CD14-positive monocyte (primary cell): ENCODE results near the gene SLAMF7. TPM values are rescaled to one million over a fixed set of nuclear protein-coding genes. Genes with fewer than 3 reads are reported as not detected.
A peak's percentile ranks its signal among the peaks of the same experiment; 100 is the strongest.
"Not testable (repeated sequence)": the region's sequence is repeated elsewhere in the genome, so short reads cannot be mapped to it uniquely, and the experiment has no call there.

Source experiments
- DNase-seq, 3 donors: peaks; one replicate each; pipeline ENCODE4 v3.0.0-alpha.2; 2011 to 2022
- H2AFZ ChIP-seq: 2 replicates; pipeline ENCODE4 v1.6.0; 2012; ENCODE audit warnings: mild to moderate bottlenecking, low read depth, low read length, inconsistent platforms; ENCODE audit not compliant: insufficient read depth, poor library complexity, severe bottlenecking
- H3K27ac ChIP-seq, 2 donors: 1 replicate in 1 of 2; 2 replicates in 1 of 2; pipeline ENCODE4 v1.5.1; 2012 to 2013; ENCODE audit warnings: low read length in 2 of 2, control low read depth in 1 of 2, inconsistent platforms in 1 of 2, low read depth in 1 of 2, mild to moderate bottlenecking in 1 of 2
- H3K27me3 ChIP-seq, 2 donors: one replicate each; pipeline versions ENCODE4 v1.6.0 to v1.6.1; 2011 to 2013; ENCODE audit warnings: low read length in 2 of 2; ENCODE audit not compliant: control insufficient read depth in 2 of 2, insufficient read depth in 2 of 2
- H3K36me3 ChIP-seq, 2 donors: replicated peaks in 1 of 2; 1 replicate in 1 of 2; 2 replicates in 1 of 2; pipeline versions ENCODE4 v1.5.1 to v1.6.1; 2012 to 2013; ENCODE audit warnings: low read length in 2 of 2, control low read depth in 1 of 2, inconsistent platforms in 1 of 2, mild to moderate bottlenecking in 1 of 2; ENCODE audit not compliant: insufficient read depth in 2 of 2, control insufficient read depth in 1 of 2
- H3K4me1 ChIP-seq, 2 donors: 1 replicate in 1 of 2; 2 replicates in 1 of 2; pipeline versions ENCODE4 v1.5.1 to v1.6.1; 2012 to 2013; ENCODE audit warnings: low read length in 2 of 2, control low read depth in 1 of 2, inconsistent platforms in 1 of 2, mild to moderate bottlenecking in 1 of 2, moderate library complexity in 1 of 2; ENCODE audit not compliant: insufficient read depth in 2 of 2, control insufficient read depth in 1 of 2
- H3K4me2 ChIP-seq: replicated peaks from 2 replicates; pipeline ENCODE3; 2012; ENCODE audit warnings: low read length, moderate library complexity, mild to moderate bottlenecking; ENCODE audit not compliant: poor library complexity, severe bottlenecking; ENCODE audit errors: extremely low read depth
- H3K4me3 ChIP-seq, 3 experiments: fragments of 200-600 bp in 1 of 3; sonication (generic) in 1 of 3; replicated peaks in 1 of 3; 1 replicate in 2 of 3; 2 replicates in 1 of 3; pipeline ENCODE4 v1.5.1; 2011 to 2013; ENCODE audit warnings: low read length in 3 of 3, mild to moderate bottlenecking in 3 of 3, control low read depth in 2 of 3, low read depth in 2 of 3, inconsistent platforms in 1 of 3, moderate library complexity in 1 of 3
- H3K79me2 ChIP-seq: 2 replicates; pipeline ENCODE4 v1.6.0; 2012; ENCODE audit warnings: mild to moderate bottlenecking, control low read depth, inconsistent platforms, low read length, moderate library complexity; ENCODE audit not compliant: insufficient read depth
- H3K9ac ChIP-seq: 2 replicates; pipeline ENCODE4 v1.6.0; 2017; ENCODE audit warnings: low read length, mild to moderate bottlenecking; ENCODE audit not compliant: insufficient read depth, poor library complexity, severe bottlenecking
- H3K9me3 ChIP-seq, 2 donors: replicated peaks in 1 of 2; 1 replicate in 1 of 2; 2 replicates in 1 of 2; pipeline versions ENCODE4 v1.5.1 to v1.6.1; 2012 to 2013; ENCODE audit warnings: low read length in 2 of 2, control low read depth in 1 of 2; ENCODE audit not compliant: control insufficient read depth in 1 of 2, insufficient read depth in 1 of 2
- H4K20me1 ChIP-seq: 2 replicates; pipeline ENCODE4 v1.6.0; 2012; ENCODE audit warnings: mild to moderate bottlenecking, low read length, control low read depth, moderate library complexity; ENCODE audit not compliant: insufficient read depth
- H3K27ac Mint-ChIP-seq, 7 donors: one replicate each; pipeline ENCODE4 v1.8.0; 2020; ENCODE audit warnings: mild to moderate bottlenecking in 7 of 7, mixed read lengths in 7 of 7, moderate library complexity in 6 of 7, inconsistent platforms in 2 of 7
- H3K27me3 Mint-ChIP-seq, 3 donors: one replicate each; pipeline ENCODE4 v1.8.0; 2021 to 2022; ENCODE audit warnings: low read depth in 3 of 3, mild to moderate bottlenecking in 3 of 3, mixed read lengths in 3 of 3, moderate library complexity in 3 of 3, inconsistent platforms in 1 of 3
- H3K36me3 Mint-ChIP-seq, 2 donors: one replicate each; pipeline ENCODE4 v1.8.0; 2020; ENCODE audit warnings: mixed read lengths in 2 of 2, inconsistent platforms in 1 of 2, mild to moderate bottlenecking in 1 of 2
- H3K4me1 Mint-ChIP-seq: one replicate; pipeline ENCODE4 v1.8.0; 2020; ENCODE audit warnings: mild to moderate bottlenecking, mixed read lengths
- H3K4me3 Mint-ChIP-seq, 2 donors: one replicate each; pipeline ENCODE4 v1.8.0; 2020; ENCODE audit warnings: mild to moderate bottlenecking in 2 of 2, mixed read lengths in 2 of 2, moderate library complexity in 1 of 2
- H3K9me3 Mint-ChIP-seq, 7 donors: one replicate each; pipeline ENCODE4 v1.8.0; 2020 to 2022; ENCODE audit warnings: mixed read lengths in 7 of 7, mild to moderate bottlenecking in 6 of 7, moderate library complexity in 6 of 7, inconsistent platforms in 2 of 7
- WGBS: methylation state at CpG from one replicate; pipeline ENCODE4 v1.1.5; 2013; ENCODE audit warnings: missing lambda C conversion rate; ENCODE audit not compliant: insufficient coverage; 5-methylcytosine and 5-hydroxymethylcytosine counted together
- intact Hi-C, 2 donors: fragments of 100-400 bp; cut with micrococcal nuclease; formaldehyde crosslinking; loops; one replicate each; pipeline versions ENCODE4 v1.15.0 to v1.15.1; 2023
- polyA plus RNA-seq, 3 donors: library from polyadenylated mRNA; depleted of rRNA in 1 of 3; unstranded in 2 of 3; stranded (reverse) in 1 of 3; fragments of 300-500 nt in 2 of 3; fragments of >200 nt in 1 of 3; fragmentation: Illumina TruSeq in 2 of 3; gene quantifications; 1 replicate in 2 of 3; 2 replicates in 1 of 3; pipeline ENCODE4 v1.2.3, GENCODE V29; 2012 to 2021
- TF ChIP-seq, protein P1 (sequence below): fragments of 200-600 bp; IDR thresholded peaks from one replicate; pipeline ENCODE4 v1.8.0; 2022; ENCODE audit warnings: antibody characterized with exemption, mild to moderate bottlenecking

Gene SLAMF7
- polyA plus RNA-seq, 3 donors, result 15.4 to 16.0 (median 15.8) TPM

DNA sequence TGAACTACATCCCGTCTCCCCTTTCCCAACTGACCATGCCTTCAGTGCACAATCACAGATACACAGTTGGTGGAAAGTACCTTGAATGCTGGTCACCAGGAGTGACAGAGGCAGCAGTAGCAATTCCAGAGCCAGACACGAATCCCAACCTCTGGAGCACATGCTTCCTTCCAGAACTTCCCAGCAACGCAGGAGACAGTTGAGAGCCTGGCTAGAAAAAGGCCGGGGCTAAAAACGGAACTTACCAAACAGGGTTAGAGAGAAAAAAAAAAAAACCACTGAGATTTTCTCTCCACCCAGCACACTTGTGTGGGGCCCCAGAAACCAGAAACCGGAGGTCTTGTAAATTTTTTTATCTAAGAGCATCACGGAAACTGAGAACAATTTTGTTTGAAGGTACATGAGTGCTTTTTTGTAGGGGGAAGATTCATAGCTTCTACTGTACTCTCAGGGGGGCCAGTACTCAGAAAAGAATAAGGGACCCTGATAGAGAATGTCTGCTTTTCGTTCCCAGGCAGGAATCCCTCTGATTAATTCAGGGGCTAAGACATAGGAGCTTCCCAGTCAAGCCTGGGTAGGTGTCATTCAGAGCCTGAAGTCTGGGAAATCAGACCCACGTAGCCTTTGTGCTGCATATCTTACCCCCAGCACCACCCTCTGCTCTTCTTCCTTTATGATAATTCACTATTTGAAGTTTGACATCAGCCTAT lies 27.3 kb upstream of the SLAMF7 start, which contains the start of gene CD48:
Gene CD48 (minus strand): TSS at position 221 of the 710 bp plus-strand sequence. CDS start 59 bp downstream, at position 162.
- H3K36me3 Mint-ChIP-seq, result no peaks in the 10 kb centered on the region
- DNase-seq, result peak in 2 of 3 donors; percentile 75 to 78
- Histone ChIP-seq H3K4me1 (peaks cover 55 to 68% of the 10 kb centered on the region in 2 donors), H3K9ac (peak within 1 kb of the TSS; percentile 84), H3K9me3 (no peaks in the 10 kb centered on the region), H2AFZ (no peak within 1 kb of the TSS), H3K4me2 (peak within 1 kb of the TSS; percentile 94), H3K4me3 (peak within 1 kb of the TSS; percentile 70 to 99 (median 94)), H3K27me3 (no peaks in the 10 kb centered on the region), H3K27ac (peak within 1 kb of the TSS; percentile 94 to 98), H3K79me2 (peaks cover 56% of the 10 kb centered on the region), H4K20me1 (peaks cover 19% of the 10 kb centered on the region), H3K36me3 (no peaks in the 10 kb centered on the region)
- H3K4me3 Mint-ChIP-seq, result no peak within 1 kb of the TSS
- 0% methylated on average over 2 of the region's 9 CpGs for whole genome bisulfite sequencing
- H3K4me1 Mint-ChIP-seq, result peaks cover 25% of the 10 kb centered on the region
- peak within 1 kb of the TSS in 3 of 7 donors; percentile 97 to 98 (median 98) for H3K27ac Mint-ChIP-seq
- intact Hi-C loops, result no loop called here
- TF ChIP-seq, protein P1, sequence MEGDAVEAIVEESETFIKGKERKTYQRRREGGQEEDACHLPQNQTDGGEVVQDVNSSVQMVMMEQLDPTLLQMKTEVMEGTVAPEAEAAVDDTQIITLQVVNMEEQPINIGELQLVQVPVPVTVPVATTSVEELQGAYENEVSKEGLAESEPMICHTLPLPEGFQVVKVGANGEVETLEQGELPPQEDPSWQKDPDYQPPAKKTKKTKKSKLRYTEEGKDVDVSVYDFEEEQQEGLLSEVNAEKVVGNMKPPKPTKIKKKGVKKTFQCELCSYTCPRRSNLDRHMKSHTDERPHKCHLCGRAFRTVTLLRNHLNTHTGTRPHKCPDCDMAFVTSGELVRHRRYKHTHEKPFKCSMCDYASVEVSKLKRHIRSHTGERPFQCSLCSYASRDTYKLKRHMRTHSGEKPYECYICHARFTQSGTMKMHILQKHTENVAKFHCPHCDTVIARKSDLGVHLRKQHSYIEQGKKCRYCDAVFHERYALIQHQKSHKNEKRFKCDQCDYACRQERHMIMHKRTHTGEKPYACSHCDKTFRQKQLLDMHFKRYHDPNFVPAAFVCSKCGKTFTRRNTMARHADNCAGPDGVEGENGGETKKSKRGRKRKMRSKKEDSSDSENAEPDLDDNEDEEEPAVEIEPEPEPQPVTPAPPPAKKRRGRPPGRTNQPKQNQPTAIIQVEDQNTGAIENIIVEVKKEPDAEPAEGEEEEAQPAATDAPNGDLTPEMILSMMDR, result no peak
- no peaks in the 10 kb centered on the region for H3K27me3 Mint-ChIP-seq
- H3K9me3 Mint-ChIP-seq, result no peaks in the 10 kb centered on the region

DNA sequence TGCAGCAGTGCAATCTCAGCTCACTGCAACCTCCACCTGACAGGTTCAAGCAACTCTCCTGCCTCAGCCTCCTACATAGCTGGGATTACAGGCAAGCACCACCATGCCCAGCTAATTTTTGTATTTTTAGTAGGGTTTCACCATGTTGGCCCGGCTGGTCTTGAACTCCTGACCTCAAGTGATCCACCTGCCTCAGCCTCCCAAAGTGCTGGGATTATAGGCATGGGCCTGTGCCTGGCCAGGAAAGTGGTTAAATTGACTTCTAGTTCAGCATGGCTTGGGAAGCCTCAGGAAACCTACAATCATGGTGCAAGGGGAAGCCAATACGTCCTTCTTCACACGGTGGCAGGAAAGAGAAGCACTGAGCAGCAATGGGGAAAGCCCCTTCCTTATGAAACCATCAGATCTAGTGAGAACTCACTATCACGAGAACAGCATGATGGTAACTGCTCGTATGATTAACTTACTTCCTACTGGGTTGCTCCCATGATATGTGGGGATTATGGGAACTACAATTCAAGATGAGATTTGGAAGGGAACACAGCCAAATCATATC lies 26.4 kb upstream of the SLAMF7 start:
- H3K4me1 Mint-ChIP-seq, result peaks cover 33% of the 10 kb centered on the region
- H3K4me2 ChIP-seq, result peak overlapping the region; percentile 94

More for the DNA sequence above, 26.4 kb upstream of the SLAMF7 start:
- peak overlapping the region in 1 of 2 donors; percentile 68 for H3K4me3 Mint-ChIP-seq
- intact Hi-C loops, H3K9me3 Mint-ChIP-seq, H3K27me3 Mint-ChIP-seq, H2AFZ ChIP-seq, H3K36me3 ChIP-seq, H3K9me3 ChIP-seq, H3K36me3 Mint-ChIP-seq, H3K27me3 ChIP-seq: not testable (repeated sequence)
- Histone ChIP-seq H3K9ac (peak overlapping the region; percentile 84), H3K79me2 (peaks cover 47% of the 10 kb centered on the region), H3K4me3 (peak overlapping the region in 1 of 3 experiments; percentile 99), H3K27ac (peak overlapping the region; percentile 94 to 98), H4K20me1 (peaks cover 14% of the 10 kb centered on the region), H3K4me1 (peaks cover 50 to 67% of the 10 kb centered on the region in 2 donors)
- WGBS, result 0% methylated on average over 2 of the region's 5 CpGs
- H3K27ac Mint-ChIP-seq, result peak overlapping the region in 3 of 7 donors; percentile 97 to 98 (median 98)
- DNase-seq, result peak; percentile 87 to 98 (median 98)
